ENCODE data around the gene CSNK1G2.

The CSNK1G2 gene

GRCh38 chr19:1941146-1942077 lies at the start of gene CSNK1G2:
Gene CSNK1G2, plus strand, starts transcription at chr19:1941172. Its CDS starts 28,601 bp downstream, at chr19:1969773.
- DNase-seq, result no peak

GRCh38 chr19:1893791-1894190 lies 47.2 kb upstream of the CSNK1G2 start:
- DNase-seq, result no peak

DNA sequence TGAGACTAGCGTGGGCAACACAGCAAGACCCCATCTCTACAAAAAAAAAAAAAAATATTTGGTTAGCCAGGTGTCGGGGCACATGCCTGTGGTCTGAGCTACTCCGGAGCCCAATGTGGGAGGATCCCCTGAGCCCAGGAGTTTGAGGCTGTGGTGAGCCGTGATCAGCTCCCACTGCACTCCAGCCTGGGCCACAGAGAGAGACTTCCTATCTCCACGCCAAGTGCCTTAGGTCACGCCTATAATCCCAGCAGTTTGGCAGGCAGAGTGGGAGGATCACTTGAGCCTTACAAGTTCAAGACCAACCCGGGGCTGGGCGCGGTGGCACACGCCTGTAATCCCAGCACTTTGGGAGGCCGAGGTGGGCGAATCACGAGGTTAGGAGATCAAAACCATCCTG lies 44.5 kb upstream of the CSNK1G2 start:
- DNase-seq, result no peak

DNA sequence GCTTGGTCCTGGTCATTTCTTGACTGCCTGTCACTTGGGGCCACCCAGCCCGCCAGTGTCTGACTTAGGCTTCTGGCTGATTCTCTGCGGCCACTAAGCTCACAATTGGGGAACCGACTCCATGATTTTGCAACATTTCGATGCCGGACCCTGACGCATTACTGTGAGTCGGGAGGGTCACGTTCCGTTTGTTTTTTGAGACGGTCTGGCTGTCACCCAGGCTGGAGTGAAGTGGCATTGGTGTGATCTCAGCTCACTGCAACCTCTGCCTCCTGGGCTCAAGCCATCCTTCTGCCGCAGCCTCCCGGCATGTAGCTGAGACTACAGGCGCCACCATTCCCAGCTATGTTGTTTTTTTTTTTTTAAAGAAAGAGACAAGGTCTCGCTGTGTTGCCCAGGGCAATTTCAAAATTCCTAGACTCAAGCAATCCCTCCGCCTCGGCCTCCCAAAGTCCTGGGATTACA lies 39.0 kb upstream of the CSNK1G2 start:
- DNase-seq, result no peak

DNA sequence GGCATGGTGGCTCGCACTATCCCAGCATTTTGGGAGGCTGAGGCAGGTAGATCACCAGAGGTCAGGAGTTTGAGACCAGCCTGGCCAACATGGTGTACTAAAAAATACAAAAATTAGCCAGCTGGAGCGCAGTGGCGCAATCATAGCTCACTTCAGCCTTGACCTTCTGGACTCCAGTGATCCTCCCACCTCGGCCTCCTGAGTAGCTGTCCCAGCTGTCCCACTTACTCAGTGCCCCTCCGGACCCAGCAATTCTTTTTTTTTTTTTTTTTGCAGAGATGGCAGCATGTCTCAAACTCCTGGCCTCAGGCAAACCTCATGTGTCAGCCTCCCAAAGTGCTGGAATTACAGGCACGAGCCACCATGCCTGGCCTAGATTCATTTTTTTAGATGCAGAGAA lies 38.0 kb upstream of the CSNK1G2 start:
- DNase-seq, result no peak

DNA sequence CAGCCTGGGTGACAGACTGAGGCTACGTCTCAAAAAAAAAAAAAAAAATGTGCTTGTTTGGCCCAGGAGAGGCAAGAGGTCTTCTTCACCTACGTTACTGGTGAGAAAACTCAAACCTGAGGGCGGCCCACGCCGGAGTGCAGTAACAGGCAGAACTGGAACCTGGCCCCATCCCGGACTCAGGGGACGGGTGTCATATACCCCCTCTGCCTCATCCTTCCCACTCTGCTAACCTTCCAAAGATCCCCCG lies 36.2 kb upstream of the CSNK1G2 start:
- no peak for DNase-seq

GRCh38 chr19:1905110-1905862 lies 35.7 kb upstream of the CSNK1G2 start, which contains the start of the genes ADAT3 and SCAMP4:
Gene ADAT3, plus strand, starts transcription at chr19:1905399. Its CDS starts 6,649 bp downstream, at chr19:1912048.
Gene SCAMP4, plus strand, starts transcription at chr19:1905399. Its CDS starts 9,621 bp downstream, at chr19:1915020.
- peak; percentile 99 for DNase-seq

GRCh38 chr19:1905863-1906375 lies 35.1 kb upstream of the CSNK1G2 start:
- no peak for DNase-seq

GRCh38 chr19:1906985-1907562 lies 33.9 kb upstream of the CSNK1G2 start:
- DNase-seq, result no peak

DNA sequence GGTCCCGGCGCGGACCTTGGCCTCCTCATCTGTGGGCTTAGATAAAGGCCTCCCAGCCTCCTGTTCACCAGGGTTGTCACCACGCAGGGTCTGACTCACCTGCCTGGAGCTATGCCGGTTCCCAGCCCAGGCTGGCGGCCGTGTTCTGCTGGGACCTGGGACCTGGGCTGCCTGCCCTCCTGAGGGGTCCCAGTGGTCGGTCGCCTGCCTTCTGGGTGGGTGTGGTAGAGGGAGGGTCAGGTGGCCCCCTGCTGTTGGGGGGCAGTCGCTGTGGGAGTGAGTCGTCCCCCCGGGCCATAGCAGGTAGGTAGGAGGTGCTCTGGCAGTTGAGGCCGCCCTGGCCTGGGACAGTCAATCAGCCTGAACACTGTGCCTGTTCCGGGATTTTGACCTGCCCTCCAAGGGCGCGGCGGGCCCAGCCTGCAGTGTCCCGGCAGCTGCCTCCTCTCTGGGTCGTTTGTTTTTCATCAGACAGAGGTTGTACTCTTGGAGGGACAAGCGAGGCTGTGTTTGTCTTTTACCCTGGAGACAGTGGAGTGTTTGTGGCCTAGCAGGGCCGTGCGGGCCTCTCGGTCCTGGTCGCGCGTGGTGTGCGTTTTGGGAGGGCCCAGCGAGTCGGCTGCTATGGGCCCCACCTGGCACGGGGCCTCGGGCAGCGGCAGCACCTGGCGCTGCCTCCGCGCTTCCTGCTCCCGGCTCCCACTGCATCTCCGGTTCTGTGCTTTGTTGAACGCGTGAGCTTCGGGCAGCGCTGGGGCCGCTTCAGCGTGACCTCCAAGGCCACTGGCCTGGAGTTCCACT lies 33.2 kb upstream of the CSNK1G2 start:
- no peak for DNase-seq

GRCh38 chr19:1908364-1908678 lies 32.7 kb upstream of the CSNK1G2 start:
- no peak for DNase-seq

DNA sequence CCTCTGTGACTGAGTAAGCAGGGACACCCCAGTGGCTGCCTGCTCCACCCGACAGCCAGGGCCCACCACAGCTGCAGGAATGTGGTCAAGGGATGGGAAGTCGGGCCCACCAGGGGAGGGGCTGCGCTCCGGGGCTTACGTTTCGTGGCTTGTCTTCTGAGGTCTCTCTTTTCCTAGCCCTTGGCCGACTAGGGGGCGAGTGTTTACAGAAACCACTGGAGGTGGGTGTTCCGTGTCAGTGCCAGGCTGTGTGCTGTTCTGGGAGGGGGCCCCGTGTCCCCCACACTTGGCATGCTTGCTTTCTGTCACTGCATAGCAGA lies 31.3 kb upstream of the CSNK1G2 start:
- DNase-seq, result no peak

- DNase-seq, result no peak
These were observed 30.8 kb upstream of the CSNK1G2 start for GRCh38 chr19:1910177-1910576.

DNA sequence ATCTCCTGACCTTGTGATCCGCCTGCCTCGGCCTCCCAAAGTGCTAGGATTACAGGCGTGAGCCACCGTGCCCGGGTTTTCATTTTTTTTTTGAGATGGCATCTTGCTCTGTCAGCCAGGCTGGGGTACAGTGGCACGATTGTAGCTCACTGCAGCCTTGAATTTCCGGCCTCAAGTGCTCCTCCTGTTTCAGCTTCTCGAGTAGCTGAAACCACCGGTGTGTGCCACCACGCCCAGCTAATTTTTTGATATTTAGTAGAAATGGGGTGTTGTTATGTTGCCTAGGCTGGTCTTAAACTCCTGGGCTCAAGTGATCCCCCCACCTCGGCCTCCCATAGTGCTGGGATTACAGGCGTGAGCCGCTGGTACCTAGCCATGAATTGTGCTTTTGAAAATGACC lies 29.9 kb upstream of the CSNK1G2 start:
- no peak for DNase-seq

GRCh38 chr19:1911995-1912394 lies 29.0 kb upstream of the CSNK1G2 start:
- DNase-seq, result no peak

DNA sequence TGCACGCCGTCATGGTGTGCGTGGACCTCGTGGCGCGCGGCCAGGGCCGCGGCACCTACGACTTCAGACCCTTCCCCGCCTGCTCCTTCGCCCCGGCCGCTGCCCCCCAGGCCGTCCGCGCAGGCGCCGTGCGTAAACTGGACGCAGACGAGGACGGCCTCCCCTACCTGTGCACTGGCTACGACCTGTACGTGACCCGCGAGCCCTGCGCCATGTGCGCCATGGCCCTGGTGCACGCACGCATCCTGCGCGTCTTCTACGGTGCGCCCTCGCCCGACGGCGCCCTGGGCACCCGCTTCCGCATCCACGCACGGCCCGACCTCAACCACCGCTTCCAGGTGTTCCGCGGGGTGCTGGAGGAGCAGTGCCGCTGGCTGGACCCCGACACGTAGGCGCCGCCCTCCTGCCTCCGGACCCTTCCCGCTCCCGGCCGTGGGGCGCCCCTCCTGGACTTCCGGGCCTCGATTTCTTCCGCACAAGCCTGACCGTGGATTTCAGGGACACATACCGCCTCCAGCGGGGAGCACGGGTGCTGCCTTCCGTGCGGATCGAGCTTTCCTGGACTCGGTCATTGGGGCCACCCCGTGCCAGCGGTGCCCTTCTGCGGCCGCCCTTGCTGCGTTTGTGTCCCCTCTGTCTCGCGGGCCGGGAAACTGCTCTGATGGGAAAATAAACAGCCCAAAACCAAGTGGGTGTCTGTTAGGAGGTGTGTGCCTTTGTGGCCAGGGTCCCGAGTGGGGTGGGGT lies 28.0 kb upstream of the CSNK1G2 start:
- no peak for DNase-seq

GRCh38 chr19:1913781-1914577 lies 27.0 kb upstream of the CSNK1G2 start:
- no peak for DNase-seq

DNA sequence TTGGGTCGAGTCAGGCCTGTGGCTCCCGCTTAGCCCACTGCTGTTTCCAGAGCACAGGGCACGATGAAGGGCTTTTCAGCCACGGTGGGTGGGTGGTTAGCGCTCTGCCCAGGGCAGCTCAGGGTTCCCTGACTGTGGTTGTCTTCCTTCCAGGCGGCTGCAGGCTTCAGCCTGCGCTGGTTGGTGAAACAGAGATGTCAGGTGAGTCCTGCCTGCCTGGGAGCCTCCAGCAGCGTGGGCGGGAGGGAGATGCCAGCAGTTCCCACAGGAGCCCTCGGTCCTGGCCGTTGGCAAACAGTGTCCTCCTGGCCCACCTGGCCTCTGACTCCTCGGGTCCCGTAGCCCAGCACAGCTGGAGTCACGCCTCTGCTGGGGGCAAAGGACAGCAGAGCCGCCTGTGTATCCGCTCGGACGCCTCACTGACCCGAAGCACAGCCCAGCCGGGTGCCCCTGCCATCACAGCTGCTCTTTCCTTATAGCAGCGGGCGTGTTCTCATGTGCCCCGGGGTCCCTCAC lies 26.1 kb upstream of the CSNK1G2 start:
- DNase-seq, result no peak

- DNase-seq, result no peak
These were observed 23.8 kb upstream of the CSNK1G2 start for GRCh38 chr19:1917146-1917545.

DNA sequence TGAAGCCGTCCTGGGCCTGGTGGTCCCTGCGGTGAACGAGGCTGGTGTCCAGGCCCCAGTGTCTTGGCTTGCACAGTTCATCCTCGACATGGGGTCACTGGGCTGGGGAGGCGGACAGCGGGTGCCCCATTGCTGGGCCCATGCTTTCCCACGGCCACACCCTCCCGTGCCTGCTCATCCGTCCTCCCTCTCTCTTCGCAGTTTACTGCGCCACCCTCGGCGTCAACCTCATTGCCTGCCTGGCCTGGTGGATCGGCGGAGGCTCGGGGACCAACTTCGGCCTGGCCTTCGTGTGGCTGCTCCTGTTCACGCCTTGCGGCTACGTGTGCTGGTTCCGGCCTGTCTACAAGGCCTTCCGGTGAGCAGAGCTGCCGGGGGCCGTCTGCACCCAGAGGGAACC lies 23.0 kb upstream of the CSNK1G2 start:
- DNase-seq, result no peak

GRCh38 chr19:1918975-1919374 lies 22.0 kb upstream of the CSNK1G2 start:
- no peak for DNase-seq

All from NCI-H69 (cell line).